ENCODE measurements around the gene B4GAT1. TPM values are rescaled to one million over a fixed set of nuclear protein-coding genes. Genes with fewer than 3 reads are reported as not detected.

The B4GAT1 gene
- total RNA-seq, 1 donor from 2014 or later = 20.4 TPM

DNA sequence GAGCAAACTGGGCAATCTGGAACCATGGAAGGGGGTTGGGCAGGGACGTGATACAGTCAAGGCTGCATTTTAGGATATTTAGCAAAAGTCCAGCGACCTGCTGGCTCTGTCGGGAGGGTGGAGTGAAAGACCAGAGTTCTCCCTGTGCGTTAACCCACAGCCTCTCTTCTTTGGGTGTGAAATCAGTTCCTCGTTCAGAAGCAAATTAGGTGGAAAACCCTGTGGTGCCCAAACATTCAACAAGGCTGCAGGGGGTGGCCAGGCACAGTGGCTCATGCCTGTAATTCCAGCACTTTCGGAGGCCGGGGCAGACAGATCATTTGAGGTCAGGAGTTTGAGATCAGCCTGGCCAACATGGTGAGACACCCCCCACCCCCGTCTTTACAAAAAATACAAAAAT, 49.8 kb downstream of the B4GAT1 start:
- Histone ChIP-seq H3K27me3 (ENCODE audit: control insufficient read depth, insufficient read depth, low read length) (peaks cover 20% of the 10 kb centered on the region), H3K4me3 (ENCODE audit: low read depth, low read length) (no peak overlapping the region), H3K36me3 (ENCODE audit: control insufficient read depth, insufficient read depth, low read length) (no peaks in the 10 kb centered on the region)
- TF ChIP-seq, protein P1, sequence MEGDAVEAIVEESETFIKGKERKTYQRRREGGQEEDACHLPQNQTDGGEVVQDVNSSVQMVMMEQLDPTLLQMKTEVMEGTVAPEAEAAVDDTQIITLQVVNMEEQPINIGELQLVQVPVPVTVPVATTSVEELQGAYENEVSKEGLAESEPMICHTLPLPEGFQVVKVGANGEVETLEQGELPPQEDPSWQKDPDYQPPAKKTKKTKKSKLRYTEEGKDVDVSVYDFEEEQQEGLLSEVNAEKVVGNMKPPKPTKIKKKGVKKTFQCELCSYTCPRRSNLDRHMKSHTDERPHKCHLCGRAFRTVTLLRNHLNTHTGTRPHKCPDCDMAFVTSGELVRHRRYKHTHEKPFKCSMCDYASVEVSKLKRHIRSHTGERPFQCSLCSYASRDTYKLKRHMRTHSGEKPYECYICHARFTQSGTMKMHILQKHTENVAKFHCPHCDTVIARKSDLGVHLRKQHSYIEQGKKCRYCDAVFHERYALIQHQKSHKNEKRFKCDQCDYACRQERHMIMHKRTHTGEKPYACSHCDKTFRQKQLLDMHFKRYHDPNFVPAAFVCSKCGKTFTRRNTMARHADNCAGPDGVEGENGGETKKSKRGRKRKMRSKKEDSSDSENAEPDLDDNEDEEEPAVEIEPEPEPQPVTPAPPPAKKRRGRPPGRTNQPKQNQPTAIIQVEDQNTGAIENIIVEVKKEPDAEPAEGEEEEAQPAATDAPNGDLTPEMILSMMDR (IDR thresholded peaks at IDR 0.05; ENCODE audit: insufficient read depth, low read length, poor library complexity, severe bottlenecking) = no peak
- DNase-seq (ENCODE audit: low read depth) = no peak

Other genes with a start within 250 kb of the B4GAT1 start
- gene KLC2, start 89.9 kb downstream of the B4GAT1 start, total RNA-seq = 40.7 and 44.1 TPM in 2 replicates
- gene RAB1B, start 79.0 kb downstream of the B4GAT1 start, total RNA-seq = 108 and 125 TPM in 2 replicates
- gene CNIH2, start 69.5 kb downstream of the B4GAT1 start, total RNA-seq = 0.04 and 0.21 TPM in 2 replicates
- 104 and 119 TPM in 2 replicates for gene YIF1A, start 58.5 kb downstream of the B4GAT1 start, total RNA-seq
- gene TMEM151A, start 55.7 kb downstream of the B4GAT1 start, total RNA-seq = 0.08 TPM in 1 of 2 replicates, not detected in the other
- 0.07 and 0.17 TPM in 2 replicates for gene CD248, start 30.6 kb downstream of the B4GAT1 start, total RNA-seq
- 3.1 and 3.8 TPM in 2 replicates for gene RIN1, start 11.2 kb downstream of the B4GAT1 start, total RNA-seq
- 84.9 and 86.5 TPM in 2 replicates for gene BRMS1, start 2.5 kb downstream of the B4GAT1 start, total RNA-seq
- 5.5 and 7.7 TPM in 2 replicates for gene SLC29A2, start 24.1 kb upstream of the B4GAT1 start, total RNA-seq
- gene NPAS4, start 73.4 kb upstream of the B4GAT1 start, total RNA-seq = not detected in 2 replicates
- 54.8 and 62.6 TPM in 2 replicates for gene MRPL11, start 91.2 kb upstream of the B4GAT1 start, total RNA-seq
- gene PELI3, start 119.3 kb upstream of the B4GAT1 start, total RNA-seq = 2.3 and 5.0 TPM in 2 replicates
- 84.6 and 108 TPM in 2 replicates for gene DPP3, start 132.8 kb upstream of the B4GAT1 start, total RNA-seq
- gene BBS1, start 163.0 kb upstream of the B4GAT1 start, total RNA-seq = 31.7 and 39.6 TPM in 2 replicates
- gene ZDHHC24, start 198.4 kb upstream of the B4GAT1 start, total RNA-seq = 22.0 and 22.4 TPM in 2 replicates
- gene ACTN3, start 199.3 kb upstream of the B4GAT1 start, total RNA-seq = not detected in 2 replicates
- 21.0 and 25.1 TPM in 2 replicates for gene CTSF, start 221.0 kb upstream of the B4GAT1 start, total RNA-seq
- gene CCDC87, start 245.4 kb upstream of the B4GAT1 start, total RNA-seq = 0.58 and 0.75 TPM in 2 replicates
- gene CCS, start 245.6 kb upstream of the B4GAT1 start, total RNA-seq = 20.6 and 21.8 TPM in 2 replicates